HG03175 (cell line): ENCODE data around the gene MYO7B.

Source experiments
- ATAC-seq: cut with Tn5 transposase; IDR thresholded peaks from one replicate; pipeline ENCODE4 v1.9.1; 2021; ENCODE audit warnings: mild to moderate bottlenecking, moderate library complexity; ENCODE audit not compliant: unreplicated experiment

MYO7B gene

GRCh38 chr2:127535422-127535901, at the start of gene MYO7B:
TSS of gene MYO7B (plus strand) at chr2:127535683. CDS start at chr2:127559723, 24,040 bp downstream.
- ATAC-seq = no peak

DNA sequence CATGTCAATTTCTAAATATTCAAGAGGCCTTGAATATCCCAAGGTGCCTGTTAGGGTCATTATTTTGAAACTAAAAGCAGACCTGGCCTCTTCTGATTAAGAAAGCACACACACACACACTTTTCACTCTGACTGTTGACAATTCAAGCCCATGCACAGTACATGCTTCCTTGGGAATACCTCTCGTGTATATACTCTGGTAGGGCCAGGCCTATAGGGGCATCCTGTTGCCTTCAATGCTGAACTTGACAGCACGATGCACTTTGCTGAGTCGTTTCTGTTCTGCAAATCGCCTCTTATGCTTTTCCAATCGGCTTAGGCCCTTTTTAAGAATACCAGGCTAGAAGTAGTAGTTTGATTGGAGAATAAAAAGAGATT, 49.8 kb upstream of the MYO7B start:
- ATAC-seq = no peak

DNA sequence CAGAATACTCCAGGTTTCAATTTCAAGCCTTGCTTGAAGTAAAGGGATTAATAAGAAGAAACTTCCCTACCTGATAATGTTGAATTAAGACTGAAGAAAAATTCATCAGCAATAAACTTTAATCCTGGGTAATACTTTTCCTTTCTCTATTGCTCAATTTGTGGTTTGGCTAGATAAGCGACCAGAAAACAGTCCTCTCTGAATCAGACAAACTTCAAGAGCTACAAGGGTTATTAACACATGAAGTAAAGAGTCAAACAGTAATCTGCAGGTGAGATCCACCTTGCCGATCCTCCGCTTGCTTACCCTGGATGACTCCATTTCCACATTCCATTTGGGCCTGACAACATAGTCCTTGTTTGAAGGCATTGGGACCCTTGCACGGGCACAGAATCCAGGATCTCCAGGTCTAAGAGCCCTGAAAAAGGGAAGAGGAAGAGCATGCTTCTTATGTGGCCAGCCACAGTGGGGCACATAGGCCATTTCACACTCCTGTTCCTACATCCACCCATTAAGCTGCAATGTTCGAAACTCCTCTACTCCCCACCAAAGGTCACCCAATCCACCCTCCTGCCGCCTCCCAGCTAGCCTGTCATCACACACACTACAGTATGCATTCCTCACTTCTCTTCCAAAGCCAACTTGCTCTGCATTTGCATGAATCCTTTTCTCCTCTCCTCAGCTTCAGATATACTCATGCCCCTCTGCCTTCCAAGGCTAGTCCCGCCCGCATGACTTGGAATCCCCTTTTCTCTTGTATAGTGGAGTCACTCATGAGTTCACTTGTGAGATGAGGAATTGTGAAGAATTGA, 49.0 kb upstream of the MYO7B start:
- no peak for ATAC-seq

- no peak for ATAC-seq
These were observed 45.2 kb upstream of the MYO7B start for GRCh38 chr2:127490283-127490682.

- no peak for ATAC-seq
These were observed 37.1 kb upstream of the MYO7B start for GRCh38 chr2:127498386-127498785.

DNA sequence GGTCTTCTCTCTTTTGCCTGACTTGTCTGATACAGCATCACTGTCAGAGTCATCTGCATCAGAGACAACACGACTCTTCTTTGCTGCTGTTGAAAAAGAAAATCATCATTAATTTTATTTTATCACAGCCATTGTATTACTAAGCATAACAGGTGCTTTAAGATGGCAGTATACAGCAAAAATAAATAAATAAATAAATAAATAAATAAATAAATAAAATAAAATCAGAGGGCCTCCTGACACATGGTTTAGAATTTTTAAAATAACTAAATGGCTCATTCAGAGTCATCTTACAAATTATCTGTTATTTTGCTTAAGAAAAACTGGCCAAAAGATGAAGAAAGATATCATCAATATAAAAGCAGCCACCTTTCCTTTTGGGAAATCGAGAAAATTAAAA, 32.0 kb upstream of the MYO7B start:
- no peak for ATAC-seq

DNA sequence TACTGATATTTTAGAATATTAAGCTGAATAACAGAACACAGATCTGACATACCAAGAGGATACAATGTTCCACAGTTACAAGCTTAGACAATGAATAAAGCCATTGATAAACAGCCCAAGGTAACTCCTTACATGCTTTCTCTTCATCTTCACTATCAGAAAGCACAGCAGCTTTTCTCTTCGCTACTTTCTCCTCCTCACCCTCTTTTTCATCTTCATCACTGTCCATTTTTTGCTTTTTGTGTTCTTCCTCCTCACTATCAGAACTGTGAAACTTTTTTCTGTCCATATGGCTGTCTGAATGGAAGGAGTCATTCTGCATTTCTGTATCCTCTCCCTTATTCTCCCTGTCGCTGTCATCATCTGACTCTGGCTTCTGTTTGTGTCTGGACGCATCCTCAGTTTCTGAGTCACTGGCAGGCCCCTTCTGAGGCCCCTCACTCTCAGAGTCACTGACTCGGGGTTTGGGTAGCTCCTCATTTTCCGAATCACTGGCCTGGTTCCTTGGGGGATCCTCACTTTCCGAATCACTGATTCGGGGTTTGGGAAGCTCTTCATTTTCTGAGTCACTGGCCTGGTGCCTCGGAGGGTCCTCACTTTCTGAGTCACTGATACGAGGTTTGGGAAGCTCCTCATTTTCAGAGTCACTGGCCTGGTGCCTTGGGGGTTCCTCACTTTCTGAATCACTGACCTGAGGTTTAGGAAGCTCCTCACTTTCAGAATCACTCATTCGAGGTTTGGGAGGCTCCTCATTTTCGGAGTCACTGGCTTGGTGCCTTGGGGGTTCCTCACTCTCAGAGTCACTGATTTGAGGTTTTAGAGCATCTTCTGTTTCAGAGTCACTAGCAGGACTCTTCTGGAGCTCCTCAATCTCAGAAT, 30.7 kb upstream of the MYO7B start:
- ATAC-seq = no peak

DNA sequence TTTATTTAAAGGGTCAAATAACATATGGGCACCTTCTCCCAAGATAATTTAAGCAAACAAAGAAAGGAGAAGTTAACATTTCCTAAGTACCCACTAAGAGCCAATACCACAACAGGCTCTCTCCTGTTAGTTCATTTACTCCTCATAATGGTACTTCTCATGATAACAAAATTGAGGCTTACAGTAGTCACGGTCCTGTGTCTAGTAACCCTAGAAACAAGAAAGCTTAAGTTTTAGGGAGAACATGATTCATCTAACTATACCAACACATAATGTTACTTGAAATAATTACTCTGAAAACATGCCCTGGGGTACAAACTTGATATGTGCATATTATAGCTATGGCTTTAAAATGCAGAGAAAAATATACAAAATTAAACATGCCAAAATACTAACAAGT, 29.0 kb upstream of the MYO7B start:
- no peak for ATAC-seq

DNA sequence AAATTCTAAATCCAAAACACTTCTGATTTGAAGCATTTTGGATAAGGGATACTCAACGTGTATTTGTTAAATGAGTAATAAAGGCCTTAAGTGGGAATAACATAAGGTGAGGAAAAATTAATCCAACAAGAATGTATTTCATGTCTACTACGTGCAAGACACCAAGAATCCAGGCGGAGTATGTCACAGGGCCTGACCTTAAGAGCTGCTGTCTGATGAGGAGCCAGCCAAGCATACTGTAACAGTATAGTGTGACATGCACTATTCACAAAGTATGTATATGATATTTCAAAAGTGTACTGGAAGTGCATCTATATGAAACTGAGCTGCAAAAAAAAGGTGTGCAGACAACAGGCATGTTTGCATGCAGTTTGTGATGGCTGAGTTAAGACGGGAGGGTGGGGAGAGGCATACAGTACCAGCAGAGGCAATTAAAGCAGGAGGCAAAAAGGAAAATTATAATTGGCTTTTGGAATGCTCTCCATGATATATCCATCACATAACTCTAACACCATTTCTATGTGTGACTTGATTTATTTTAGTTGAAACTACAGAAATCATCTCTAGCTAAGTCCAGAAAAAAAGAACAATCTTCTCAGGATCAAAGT, 27.4 kb upstream of the MYO7B start:
- no peak for ATAC-seq

- ATAC-seq = no peak
These were observed 26.9 kb upstream of the MYO7B start for GRCh38 chr2:127508631-127509034.

DNA sequence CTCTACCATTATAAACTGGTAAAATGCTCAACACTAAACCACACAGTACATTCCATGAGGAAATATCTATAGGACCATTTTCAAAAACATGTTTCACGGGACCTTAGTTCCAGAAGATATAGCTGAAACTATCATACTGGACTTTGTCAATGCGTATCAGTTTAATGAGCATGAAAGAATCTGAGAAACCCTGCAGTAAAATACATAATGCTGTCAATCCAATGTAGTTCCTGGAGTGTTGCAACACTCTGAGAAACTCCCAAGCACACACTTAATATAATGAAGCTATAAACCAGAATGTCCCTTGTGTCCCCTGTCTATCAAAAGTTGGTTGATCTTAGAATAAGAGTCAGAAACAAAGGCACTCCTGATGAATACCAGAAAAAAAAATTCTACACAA, 25.4 kb upstream of the MYO7B start:
- ATAC-seq = no peak

DNA sequence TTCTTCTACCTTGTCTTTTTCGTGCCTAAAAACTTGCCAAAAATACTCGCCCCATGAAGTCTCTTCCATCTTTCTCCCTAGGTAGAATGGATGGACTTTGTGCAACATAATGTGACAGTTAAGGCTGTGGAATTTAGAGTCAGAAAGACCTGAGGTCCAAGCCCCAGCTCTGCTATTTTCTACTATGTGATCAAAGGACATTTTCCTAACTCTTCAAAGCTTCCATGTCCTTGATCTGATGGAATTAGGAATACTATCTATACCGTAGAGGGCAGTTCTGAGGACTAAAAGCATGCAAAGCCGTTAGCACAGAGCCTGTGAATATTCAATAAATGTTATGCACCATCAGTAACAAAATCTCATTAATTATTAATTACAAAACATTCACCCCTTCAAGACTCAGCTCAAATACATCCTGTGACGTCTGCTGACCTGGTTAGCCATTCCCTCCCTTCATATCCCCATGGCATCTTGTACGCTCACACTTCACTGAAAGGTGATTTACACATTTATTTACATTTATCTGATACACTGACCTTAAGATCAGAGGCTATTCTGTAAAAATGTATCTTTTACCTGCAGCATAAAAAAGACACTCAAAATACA, 24.3 kb upstream of the MYO7B start:
- ATAC-seq = no peak

GRCh38 chr2:127511917-127512316, 23.6 kb upstream of the MYO7B start:
- no peak for ATAC-seq

DNA sequence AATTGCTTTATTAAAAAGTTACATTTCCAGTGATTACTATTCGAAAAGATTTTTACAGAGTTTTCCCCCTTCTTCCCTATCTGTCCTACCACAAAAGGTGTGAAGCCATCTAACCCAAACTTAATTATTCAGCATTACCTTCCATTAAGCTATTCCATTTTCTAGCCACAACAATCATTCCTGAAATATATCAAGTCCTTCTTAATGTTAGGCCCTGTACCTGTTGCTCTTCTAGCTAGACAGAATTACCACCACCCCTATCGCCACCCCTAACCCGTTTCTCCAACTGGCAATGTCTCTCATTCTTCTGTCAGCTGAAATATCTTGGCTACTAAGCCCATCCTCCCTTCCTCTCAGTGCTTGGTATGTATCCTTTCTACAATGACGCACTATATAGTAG, 23.1 kb upstream of the MYO7B start:
- ATAC-seq = no peak

GRCh38 chr2:127514076-127514475, 21.4 kb upstream of the MYO7B start:
- no peak for ATAC-seq

GRCh38 chr2:127514485-127514884, 21.0 kb upstream of the MYO7B start:
- no peak for ATAC-seq

DNA sequence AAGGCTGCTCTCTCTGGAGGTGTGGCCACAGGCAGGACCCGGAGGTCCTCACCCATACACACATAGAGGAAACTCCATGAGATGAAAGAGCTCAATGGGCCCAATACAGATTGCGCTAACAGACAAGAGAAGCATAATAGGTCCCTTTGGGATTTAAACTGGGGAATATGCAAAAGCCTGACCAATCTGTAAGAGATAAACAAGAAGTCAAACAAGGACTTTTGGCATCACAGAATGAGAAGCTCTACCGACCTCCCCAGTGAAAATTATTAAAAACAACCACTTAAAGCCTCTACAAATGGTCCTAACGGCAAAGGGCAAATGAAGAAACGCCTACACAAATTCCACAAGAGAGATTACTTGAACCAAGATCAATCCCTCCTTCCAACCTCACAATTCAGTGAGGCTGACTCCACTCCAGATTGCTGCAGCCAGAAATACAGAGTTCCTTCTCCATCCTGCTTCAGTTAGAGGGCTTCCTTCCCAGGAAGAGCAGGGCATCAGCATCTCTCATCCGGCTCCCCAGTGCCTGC, 20.0 kb upstream of the MYO7B start:
- no peak for ATAC-seq

DNA sequence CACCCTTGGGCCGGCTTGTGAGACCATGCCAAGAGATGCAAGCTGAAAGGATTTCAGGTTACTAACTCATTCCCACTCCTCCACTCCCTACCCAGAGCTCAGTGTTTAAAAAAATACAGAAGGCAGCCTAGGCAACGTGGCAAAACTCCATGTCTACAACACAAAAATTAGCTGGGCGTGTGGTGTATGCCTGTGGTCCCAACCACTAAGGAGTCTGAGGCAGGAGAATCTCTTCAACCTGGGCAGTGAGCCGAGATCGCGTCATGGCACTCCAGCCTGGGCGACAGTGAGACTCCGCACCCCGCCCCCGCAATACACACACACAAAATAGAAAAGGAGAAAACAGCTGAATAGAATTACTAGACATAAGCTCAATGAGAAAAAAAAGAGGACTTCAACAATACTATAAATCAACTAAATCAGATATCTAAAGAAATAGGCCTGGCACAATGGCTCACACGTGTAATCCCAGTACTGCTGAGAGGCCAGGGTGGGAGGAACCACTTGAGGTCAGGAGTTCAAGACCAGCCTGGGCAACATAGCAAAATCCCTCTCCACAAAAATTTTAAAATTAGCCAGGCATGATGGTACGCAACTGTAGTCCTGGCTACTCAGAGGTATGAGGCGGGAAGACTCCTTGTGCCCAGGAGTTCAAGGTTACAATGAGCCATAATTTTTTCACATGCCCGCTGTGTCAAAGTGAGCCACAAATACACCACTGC, 19.3 kb upstream of the MYO7B start:
- no peak for ATAC-seq

- no peak for ATAC-seq
These were observed 18.0 kb upstream of the MYO7B start for GRCh38 chr2:127517465-127517864.

DNA sequence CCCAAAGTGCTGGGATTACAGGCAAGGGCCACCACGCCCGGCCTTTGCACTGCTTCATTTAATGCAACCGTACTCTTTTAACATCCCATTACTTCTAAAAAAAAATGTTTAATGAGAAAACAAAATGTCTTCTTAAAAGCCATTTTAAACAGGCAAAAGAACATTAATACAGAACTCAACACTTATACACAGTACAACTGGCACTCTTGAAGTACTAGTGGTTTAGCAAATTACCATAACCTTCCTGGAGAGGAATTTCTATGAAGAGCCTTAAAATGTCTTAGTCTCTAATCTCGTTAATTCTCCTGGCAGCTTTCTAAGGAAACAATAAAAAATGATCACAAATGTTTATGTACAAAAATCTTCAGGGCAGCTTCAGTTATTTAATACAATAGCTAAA, 15.1 kb upstream of the MYO7B start:
- ATAC-seq = no peak
